Posterior cingulate gyrus (tissue), 11 donors: ENCODE measurements around the gene PLXNC1.
A peak's percentile ranks its signal among the peaks of the same experiment; 100 is the strongest.

Experiments
- DNase-seq, 10 donors: peaks; one replicate each; pipeline versions ENCODE4 v3.0.0 to v3.0.0-alpha.2; 2020 to 2021; ENCODE audit warnings: mixed read lengths in 3 of 10
- intact Hi-C: fragments of 100-400 bp; cut with DNase I; formaldehyde crosslinking; loops from one replicate; pipeline ENCODE4 v1.15.1; 2023

The PLXNC1 gene

GRCh38 chr12:94147991-94148738 is at the start of gene PLXNC1:
TSS of gene PLXNC1 (plus strand) at chr12:94148577. CDS start at chr12:94148972, 395 bp downstream.
- DNase-seq: peak in 9 of 10 donors; percentile 16 to 95 (median 65)
- intact Hi-C loops: no loop called here

GRCh38 chr12:94099191-94099590 is 49.2 kb upstream of the PLXNC1 start:
- intact Hi-C loops: no loop called here
- DNase-seq: no peak

- DNase-seq: no peak
- intact Hi-C loops: loop anchor here (5.0 to 10.0 kb wide), 3 partner anchors 115 to 1115 kb away; partner anchors contain the start of gene CRADD
Observed at GRCh38 chr12:94099632-94100031, 48.7 kb upstream of the PLXNC1 start.

GRCh38 chr12:94100211-94100627 is 48.2 kb upstream of the PLXNC1 start:
- no peak for DNase-seq
- intact Hi-C loops: loop anchor here (5.0 to 10.0 kb wide), 3 partner anchors 115 to 1115 kb away; partner anchors contain the start of gene CRADD

- DNase-seq: peak; percentile 62 to 96 (median 78)
- intact Hi-C loops: loop anchor here (1.0 to 10.0 kb wide), 4 partner anchors 116 to 1116 kb away; partner anchors contain the start of gene CRADD
Observed at GRCh38 chr12:94100990-94101737, 47.2 kb upstream of the PLXNC1 start.

- intact Hi-C loops: loop anchor here (1.0 to 10.0 kb wide), 6 partner anchors 117 to 1117 kb away; partner anchors contain the start of gene CRADD
Observed at GRCh38 chr12:94101738-94102660, 46.4 kb upstream of the PLXNC1 start.

GRCh38 chr12:94103986-94104385 is 44.4 kb upstream of the PLXNC1 start:
- DNase-seq: no peak
- intact Hi-C loops: loop anchor here (2.0 to 10.0 kb wide), 4 partner anchors 119 to 1119 kb away; partner anchors contain the start of gene CRADD

More at GRCh38 chr12:94101738-94102660, 46.4 kb upstream of the PLXNC1 start:
- DNase-seq: peak; percentile 71 to 97 (median 84)

- no peak for DNase-seq
- intact Hi-C loops: loop anchor here (10.0 kb wide), 2 partner anchors 123 to 1123 kb away; no protein-coding TSS in a partner anchor
Observed at GRCh38 chr12:94107910-94108309, 40.5 kb upstream of the PLXNC1 start.

GRCh38 chr12:94109160-94109559 is 39.2 kb upstream of the PLXNC1 start:
- DNase-seq: peak in 1 of 10 donors; percentile 58
- intact Hi-C loops: loop anchor here (10.0 kb wide), 2 partner anchors 124 to 1124 kb away; no protein-coding TSS in a partner anchor

- peak in 1 of 10 donors; percentile 49 for DNase-seq
- intact Hi-C loops: no loop called here
Observed at GRCh38 chr12:94110258-94110657, 38.1 kb upstream of the PLXNC1 start.

- intact Hi-C loops: no loop called here
- DNase-seq: no peak
Observed at GRCh38 chr12:94111302-94111701, 37.1 kb upstream of the PLXNC1 start.

- intact Hi-C loops: no loop called here
- no peak for DNase-seq
Observed at GRCh38 chr12:94112121-94112520, 36.3 kb upstream of the PLXNC1 start.

- no peak for DNase-seq
- intact Hi-C loops: no loop called here
Observed at GRCh38 chr12:94114166-94114565, 34.2 kb upstream of the PLXNC1 start.

- intact Hi-C loops: no loop called here
- DNase-seq: no peak
Observed at GRCh38 chr12:94116191-94116590, 32.2 kb upstream of the PLXNC1 start.

- intact Hi-C loops: no loop called here
- no peak for DNase-seq
Observed at GRCh38 chr12:94121886-94122285, 26.5 kb upstream of the PLXNC1 start.

GRCh38 chr12:94122591-94122990 is 25.8 kb upstream of the PLXNC1 start:
- DNase-seq: no peak
- intact Hi-C loops: no loop called here

- DNase-seq: no peak
- intact Hi-C loops: no loop called here
Observed at GRCh38 chr12:94123127-94123526, 25.2 kb upstream of the PLXNC1 start.

- intact Hi-C loops: no loop called here
- DNase-seq: no peak
Observed at GRCh38 chr12:94126067-94126466, 22.3 kb upstream of the PLXNC1 start.

- intact Hi-C loops: no loop called here
- DNase-seq: no peak
Observed at GRCh38 chr12:94127239-94128131, 20.9 kb upstream of the PLXNC1 start.
